Endothelial cell (in vitro differentiated cells): ENCODE data around the gene LIN7C. TPM values are rescaled to one million over a fixed set of nuclear protein-coding genes. Genes with fewer than 3 reads are reported as not detected.

Experiments
- DNase-seq: peaks from one replicate; pipeline ENCODE4 v3.0.0; 2021; ENCODE audit warnings: low spot score
- H3K27ac Mint-ChIP-seq: one replicate; pipeline ENCODE4 v1.8.0; 2021; ENCODE audit warnings: mixed read lengths, inconsistent platforms; ENCODE audit not compliant: unreplicated experiment
- H3K27me3 Mint-ChIP-seq: one replicate; pipeline ENCODE4 v1.8.0; 2021; ENCODE audit warnings: mild to moderate bottlenecking, moderate library complexity, mixed read lengths, inconsistent platforms; ENCODE audit not compliant: unreplicated experiment
- H3K36me3 Mint-ChIP-seq: one replicate; pipeline ENCODE4 v1.8.0; 2021; ENCODE audit warnings: mild to moderate bottlenecking, low read depth, mixed read lengths, inconsistent platforms; ENCODE audit not compliant: unreplicated experiment
- H3K4me1 Mint-ChIP-seq: one replicate; pipeline ENCODE4 v1.8.0; 2021; ENCODE audit warnings: mild to moderate bottlenecking, mixed read lengths, inconsistent platforms; ENCODE audit not compliant: unreplicated experiment
- H3K4me3 Mint-ChIP-seq: one replicate; pipeline ENCODE4 v1.8.0; 2021; ENCODE audit warnings: mild to moderate bottlenecking, mixed read lengths, inconsistent platforms; ENCODE audit not compliant: unreplicated experiment
- H3K9me3 Mint-ChIP-seq: one replicate; pipeline ENCODE4 v1.8.0; 2021; ENCODE audit warnings: mixed read lengths, inconsistent platforms; ENCODE audit not compliant: unreplicated experiment
- CTCF ChIP-seq: fragments of 200-600 bp; sonication (generic); IDR thresholded peaks from one replicate; pipeline ENCODE4 v1.5.0; 2021; ENCODE audit warnings: antibody characterized with exemption; ENCODE audit not compliant: unreplicated experiment
- total RNA-seq: library from RNA; stranded (reverse); fragmentation: NEBNext Ultra II Directional; extraction: Animal tissue kit (Norgen Biotek cat#: 25700); gene quantifications from one replicate; pipeline ENCODE4 v1.2.1, GENCODE V29; 2021; ENCODE audit not compliant: unreplicated experiment

Gene LIN7C
- total RNA-seq, 1 donor from 2014 or later, result 17.0 TPM

- no peaks in the 10 kb centered on the region for H3K27me3 Mint-ChIP-seq
- no peak overlapping the region for H3K27ac Mint-ChIP-seq
- no peaks in the 10 kb centered on the region for H3K9me3 Mint-ChIP-seq
- no peak for DNase-seq
- no peak for TF ChIP-seq CTCF
- H3K4me3 Mint-ChIP-seq, result no peak overlapping the region
- H3K36me3 Mint-ChIP-seq, result no peaks in the 10 kb centered on the region
- H3K4me1 Mint-ChIP-seq, result no peaks in the 10 kb centered on the region
Observed at GRCh38 chr11:27551127-27551526, 44.6 kb upstream of the LIN7C start.

GRCh38 chr11:27545946-27546345 lies 39.4 kb upstream of the LIN7C start:
- Mint-ChIP-seq H3K27me3 (no peaks in the 10 kb centered on the region), H3K36me3 (no peaks in the 10 kb centered on the region), H3K9me3 (no peaks in the 10 kb centered on the region), H3K4me1 (peaks cover 9% of the 10 kb centered on the region), H3K4me3 (no peak overlapping the region), H3K27ac (no peak overlapping the region)
- DNase-seq, result no peak
- TF ChIP-seq CTCF, result no peak

- Mint-ChIP-seq H3K9me3 (no peaks in the 10 kb centered on the region), H3K4me1 (peaks cover 10% of the 10 kb centered on the region), H3K27ac (no peak overlapping the region), H3K36me3 (no peaks in the 10 kb centered on the region), H3K4me3 (no peak overlapping the region), H3K27me3 (no peaks in the 10 kb centered on the region)
- no peak for DNase-seq
- no peak for TF ChIP-seq CTCF
Observed at GRCh38 chr11:27545035-27545434, 38.5 kb upstream of the LIN7C start.

GRCh38 chr11:27541790-27542189 lies 35.2 kb upstream of the LIN7C start:
- no peaks in the 10 kb centered on the region for H3K9me3 Mint-ChIP-seq
- peaks cover 16% of the 10 kb centered on the region for H3K4me1 Mint-ChIP-seq
- no peak for TF ChIP-seq CTCF

GRCh38 chr11:27540051-27540450 lies 33.5 kb upstream of the LIN7C start:
- no peaks in the 10 kb centered on the region for H3K9me3 Mint-ChIP-seq
- no peaks in the 10 kb centered on the region for H3K36me3 Mint-ChIP-seq
- no peak for DNase-seq
- H3K4me1 Mint-ChIP-seq, result peaks cover 13% of the 10 kb centered on the region
- H3K27ac Mint-ChIP-seq, result peak overlapping the region; percentile 33
- no peak for TF ChIP-seq CTCF
- H3K27me3 Mint-ChIP-seq, result no peaks in the 10 kb centered on the region
- no peak overlapping the region for H3K4me3 Mint-ChIP-seq

More at GRCh38 chr11:27541790-27542189, 35.2 kb upstream of the LIN7C start:
- Mint-ChIP-seq H3K27me3 (no peaks in the 10 kb centered on the region), H3K4me3 (no peak overlapping the region), H3K27ac (no peak overlapping the region), H3K36me3 (no peaks in the 10 kb centered on the region)
- DNase-seq, result no peak
